ACHN (cell line): ENCODE data around the gene UTP18.
"Not testable (repeated sequence)": the region's sequence is repeated elsewhere in the genome, so short reads cannot be mapped to it uniquely, and the experiment has no call there.

Source experiments
- DNase-seq: peaks from one replicate; pipeline ENCODE4 v3.0.0-alpha.2; 2015
- in situ Hi-C: cut with HindIII; loops from 2 replicates; pipeline ENCODE4 v1.10.0; 2017; ENCODE audit warnings: low sequenced_read_pairs, low pct_ligation_motif_present, low pct_unique_long_range_greater_than_20kb

The UTP18 gene

GRCh38 chr17:51312003-51312402, 51.7 kb downstream of the UTP18 start:
- DNase-seq, in situ Hi-C loops: not testable (repeated sequence)

GRCh38 chr17:51319186-51319585, 58.8 kb downstream of the UTP18 start:
- in situ Hi-C loops: no loop called here
- no peak for DNase-seq

- in situ Hi-C loops: no loop called here
- DNase-seq: peak; percentile 62
These were observed 62.2 kb downstream of the UTP18 start for GRCh38 chr17:51322390-51323029.

- DNase-seq: no peak
- in situ Hi-C loops: no loop called here
These were observed 65.1 kb downstream of the UTP18 start for GRCh38 chr17:51325471-51325870.

- DNase-seq, in situ Hi-C loops: not testable (repeated sequence)
These were observed 70.6 kb downstream of the UTP18 start for GRCh38 chr17:51330861-51331503.

GRCh38 chr17:51335006-51335590, 74.8 kb downstream of the UTP18 start:
- in situ Hi-C loops: no loop called here

GRCh38 chr17:51335883-51336822, 75.8 kb downstream of the UTP18 start:
- in situ Hi-C loops: no loop called here
- DNase-seq: no peak

More at GRCh38 chr17:51335006-51335590, 74.8 kb downstream of the UTP18 start:
- DNase-seq: no peak

GRCh38 chr17:51341457-51341856, 81.1 kb downstream of the UTP18 start:
- DNase-seq: no peak
- in situ Hi-C loops: no loop called here

GRCh38 chr17:51342257-51342656, 81.9 kb downstream of the UTP18 start:
- in situ Hi-C loops: no loop called here
- DNase-seq: no peak

GRCh38 chr17:51344532-51344931, 84.2 kb downstream of the UTP18 start:
- no peak for DNase-seq
- in situ Hi-C loops: no loop called here

- DNase-seq: no peak
- in situ Hi-C loops: no loop called here
These were observed 86.1 kb downstream of the UTP18 start for GRCh38 chr17:51346218-51346982.
